Femur (tissue), 1 donor: ENCODE results near the gene BLTP3B.

ENCODE experiments used
- DNase-seq: peaks from one replicate; pipeline ENCODE4 v3.0.0-alpha.2; 2017

BLTP3B gene

DNA sequence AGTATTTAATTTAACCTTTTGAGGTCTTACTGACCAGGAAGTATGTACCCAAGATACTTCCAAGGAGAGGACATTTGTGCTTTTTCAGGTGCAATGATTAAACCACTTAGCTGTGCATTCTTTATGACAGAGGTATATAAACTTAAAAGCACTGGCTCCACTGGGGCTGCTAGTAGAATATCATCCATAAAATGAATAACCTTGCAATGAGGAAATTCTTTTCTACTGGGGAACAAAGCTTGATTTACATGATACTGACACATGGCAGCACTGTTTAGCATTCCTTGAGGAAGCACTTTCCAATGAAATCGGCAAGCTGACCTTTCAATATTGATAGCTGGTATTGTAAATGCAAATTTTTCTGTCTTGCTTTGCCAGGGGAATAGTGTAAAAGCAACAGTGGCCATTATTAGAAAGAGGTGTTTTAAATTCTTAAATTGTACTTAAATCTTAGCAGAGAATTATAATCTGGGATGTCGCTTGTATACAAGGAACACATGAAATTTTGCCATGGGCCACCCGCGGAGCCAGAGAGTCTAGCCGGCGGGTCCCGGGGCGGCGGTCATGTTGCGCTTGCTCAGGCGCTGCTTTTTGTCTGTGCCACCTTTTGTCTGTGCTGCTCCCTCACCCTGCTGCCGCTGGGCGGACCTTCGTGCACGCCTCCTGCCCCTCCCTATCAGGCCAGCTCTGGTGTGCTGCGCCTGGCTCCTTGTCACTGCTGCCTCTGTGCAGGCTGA, 20.9 kb upstream of the BLTP3B start:
- peak; percentile 79 for DNase-seq

DNA sequence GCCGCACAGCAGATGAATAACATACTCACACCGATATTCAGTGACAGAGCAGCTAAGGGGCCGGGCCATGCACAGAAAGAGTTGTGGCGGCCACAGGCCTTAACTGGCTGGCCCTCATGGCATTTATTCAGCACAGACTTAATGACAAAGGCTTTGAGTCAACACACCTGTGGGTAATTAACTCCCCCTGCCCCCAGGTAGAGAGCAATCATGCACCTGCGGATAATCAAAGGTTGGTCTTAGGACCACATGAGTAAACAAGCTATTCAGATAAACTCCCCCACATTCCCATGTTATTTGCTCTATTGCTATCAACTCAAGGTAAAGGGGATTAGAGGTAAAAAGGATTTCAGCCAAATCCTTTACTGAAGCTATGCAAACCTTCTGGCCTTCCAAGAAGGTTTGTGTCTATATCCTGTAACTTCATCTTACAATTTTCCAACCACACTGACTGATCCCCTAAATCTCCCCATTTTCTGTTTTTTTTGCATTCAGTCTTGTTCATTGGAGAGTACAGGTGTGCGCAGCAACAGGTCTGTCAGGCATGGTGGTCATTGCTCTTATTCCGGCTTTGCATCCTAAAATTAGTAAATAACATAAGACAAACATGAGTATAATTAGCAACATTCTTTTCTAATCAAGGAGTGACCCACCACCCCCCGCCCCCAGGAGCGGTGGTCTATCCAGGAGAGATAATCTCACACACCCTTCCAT, 16.9 kb upstream of the BLTP3B start:
- no peak for DNase-seq

DNA sequence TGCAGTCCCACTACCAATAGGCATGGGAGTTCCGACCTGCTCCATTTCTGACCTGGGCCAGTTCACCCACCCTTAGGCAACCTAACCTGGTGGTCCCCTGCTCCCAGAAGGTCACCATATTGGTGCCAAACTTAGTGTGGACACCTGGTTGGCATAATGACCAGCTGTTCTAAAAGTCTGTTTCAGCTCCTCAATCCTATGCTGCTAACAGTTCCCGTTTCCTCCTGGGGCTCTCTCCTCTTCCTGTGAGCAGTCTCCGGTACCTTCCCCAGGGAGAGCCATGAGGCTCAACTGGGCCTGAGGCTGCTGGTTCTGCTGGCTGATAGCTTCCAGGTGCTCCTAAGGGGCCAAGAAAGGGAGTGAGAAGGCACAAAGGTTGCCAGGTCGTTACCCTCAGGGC, 15.9 kb upstream of the BLTP3B start:
- DNase-seq: no peak

DNA sequence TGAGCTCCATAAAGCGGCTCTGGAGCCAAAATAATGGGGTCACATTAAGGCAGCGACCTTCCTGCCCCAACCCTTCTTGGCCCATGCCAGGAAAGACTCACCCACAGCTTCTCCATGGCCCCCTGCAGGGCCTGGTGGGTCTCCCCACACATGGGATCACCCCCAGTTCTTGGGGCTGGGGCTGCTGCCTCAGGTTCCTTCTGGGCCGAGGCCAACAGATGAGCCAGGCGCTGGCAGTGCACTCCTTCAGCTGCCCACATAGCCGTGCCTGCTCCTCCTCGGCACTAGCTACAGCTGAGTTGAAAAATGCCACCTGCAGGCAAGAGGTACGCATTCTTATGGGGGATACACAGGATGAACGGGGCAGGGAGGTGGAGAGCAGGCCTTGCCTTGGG, 14.8 kb upstream of the BLTP3B start:
- DNase-seq: no peak

DNA sequence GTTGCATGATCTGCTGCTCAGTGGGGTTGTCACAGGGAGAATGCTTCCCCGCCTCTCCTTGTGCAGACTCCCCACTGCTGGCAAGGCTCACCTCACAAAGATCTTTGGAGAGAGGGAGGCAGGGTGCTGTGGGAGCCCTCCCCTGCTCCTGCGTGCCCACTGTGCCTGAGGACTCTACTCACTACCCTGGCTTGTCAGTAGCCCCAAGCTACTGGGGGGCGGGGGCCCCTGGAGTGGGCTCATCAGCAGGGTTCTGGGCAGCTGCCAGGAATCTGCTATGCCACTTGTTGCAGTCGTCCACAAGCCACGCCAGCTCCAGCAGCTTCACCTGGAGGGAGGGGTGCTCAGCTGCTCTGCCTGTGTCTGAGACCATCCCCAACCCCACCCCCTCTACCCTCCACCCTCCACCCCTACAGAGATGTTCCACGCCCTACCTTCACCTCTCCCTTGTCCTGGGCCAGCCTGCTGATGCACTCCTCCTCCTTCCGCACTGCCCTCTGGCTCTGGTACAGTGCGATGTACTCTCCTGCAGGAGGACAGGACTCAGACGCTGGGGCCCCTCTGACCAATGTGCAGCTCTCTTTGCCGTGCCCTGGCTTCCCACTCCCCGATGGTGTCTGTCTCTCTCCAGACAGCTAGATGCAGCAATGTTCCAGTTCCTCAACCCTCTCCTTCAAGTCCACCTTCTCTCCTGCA, 14.2 kb upstream of the BLTP3B start:
- DNase-seq: no peak

DNA sequence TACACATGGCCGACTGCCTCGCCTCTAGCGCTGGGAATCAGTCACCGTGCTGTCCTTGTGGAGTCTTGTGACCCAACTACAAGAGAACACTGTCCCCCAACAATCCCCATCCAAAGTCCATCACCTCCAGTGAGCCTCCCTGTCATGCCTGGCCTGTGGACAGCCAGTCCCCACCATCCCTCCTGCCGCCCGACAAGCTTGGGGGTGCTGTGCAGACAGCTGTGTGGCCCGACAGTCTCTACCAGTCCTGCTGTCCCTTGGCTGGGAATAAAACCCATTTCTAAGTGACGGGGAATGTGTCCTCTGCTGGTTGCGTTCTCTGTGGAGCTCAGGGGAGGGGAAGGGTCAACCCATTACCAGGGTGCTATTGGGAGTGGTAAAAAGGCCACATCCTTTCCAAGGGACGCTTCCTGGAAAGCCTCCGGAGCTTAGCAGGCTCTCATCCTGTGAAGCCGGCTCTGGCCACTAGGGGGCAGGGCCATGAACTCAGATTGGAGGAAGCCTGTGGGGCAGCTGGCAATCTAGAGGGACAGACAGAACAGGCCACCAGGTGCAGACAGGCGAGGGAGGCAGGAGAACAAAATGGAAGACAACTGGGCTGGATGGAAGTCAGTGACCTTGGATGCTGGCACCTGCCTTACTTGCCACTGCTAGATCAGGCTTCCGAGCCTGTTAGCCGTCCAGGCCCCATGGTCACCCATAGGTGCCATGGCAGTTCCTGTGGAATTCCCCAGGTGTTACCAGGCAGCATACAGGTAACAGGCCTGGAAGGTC, 12.0 kb upstream of the BLTP3B start:
- DNase-seq: peak; percentile 52

DNA sequence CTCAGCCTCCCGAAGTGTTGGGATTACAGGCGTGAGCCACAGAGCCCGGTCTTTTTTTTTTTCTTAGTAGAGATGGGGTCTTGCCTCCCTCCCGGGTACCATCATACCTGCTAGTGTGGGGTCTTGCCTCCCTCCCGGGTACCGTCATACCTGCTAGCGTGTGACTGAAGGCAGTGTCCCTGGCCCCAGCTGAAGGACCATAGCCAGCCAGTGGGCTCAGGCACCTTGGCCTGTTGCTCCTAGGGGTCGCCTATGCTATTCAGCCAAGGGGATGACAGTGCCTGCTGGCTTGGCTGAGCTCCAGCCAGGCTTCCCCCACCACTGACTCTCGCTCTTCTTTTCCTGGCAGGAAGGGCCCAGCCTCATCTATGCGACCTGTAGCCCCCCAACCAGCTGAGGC, 10.5 kb upstream of the BLTP3B start:
- DNase-seq: no peak

DNA sequence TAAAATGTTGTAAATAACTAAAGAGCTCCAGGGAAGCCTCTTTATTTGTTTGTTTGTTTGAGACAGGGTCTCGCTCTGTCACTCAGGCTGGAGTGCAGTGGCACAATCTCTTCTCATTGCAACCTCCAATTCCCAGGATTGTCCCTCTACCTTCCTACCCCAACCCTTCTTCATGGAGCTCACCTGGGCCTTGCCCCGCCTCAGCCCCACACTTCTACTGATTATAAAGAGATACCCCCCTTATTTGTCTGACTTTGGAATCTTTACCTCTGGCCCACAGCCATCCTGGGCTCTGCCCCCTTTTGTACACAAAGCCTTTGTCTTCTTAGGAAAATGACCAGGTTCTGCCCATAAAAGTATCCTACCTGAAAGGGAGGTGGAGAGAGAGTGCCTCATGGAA, 9.1 kb upstream of the BLTP3B start:
- no peak for DNase-seq

DNA sequence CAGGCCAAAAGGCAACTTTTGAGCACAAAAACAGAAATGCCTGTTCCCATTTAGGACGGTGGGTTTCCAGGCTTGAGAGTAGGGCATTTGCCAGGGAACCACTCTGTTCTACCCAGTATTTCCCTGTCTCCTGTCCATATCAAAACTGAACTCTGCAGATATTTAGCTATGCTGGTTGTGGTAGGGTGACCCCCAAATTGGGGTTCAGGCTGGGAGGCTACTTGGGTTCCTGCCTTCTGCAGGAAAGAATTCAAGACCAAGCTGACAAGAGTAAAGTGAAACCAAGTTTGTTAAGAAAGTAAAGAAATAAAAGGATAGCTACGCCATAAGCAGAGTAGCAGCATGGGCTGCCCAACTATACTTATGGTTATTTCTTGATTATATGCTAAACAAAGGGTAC, 3.6 kb upstream of the BLTP3B start:
- DNase-seq: no peak

DNA sequence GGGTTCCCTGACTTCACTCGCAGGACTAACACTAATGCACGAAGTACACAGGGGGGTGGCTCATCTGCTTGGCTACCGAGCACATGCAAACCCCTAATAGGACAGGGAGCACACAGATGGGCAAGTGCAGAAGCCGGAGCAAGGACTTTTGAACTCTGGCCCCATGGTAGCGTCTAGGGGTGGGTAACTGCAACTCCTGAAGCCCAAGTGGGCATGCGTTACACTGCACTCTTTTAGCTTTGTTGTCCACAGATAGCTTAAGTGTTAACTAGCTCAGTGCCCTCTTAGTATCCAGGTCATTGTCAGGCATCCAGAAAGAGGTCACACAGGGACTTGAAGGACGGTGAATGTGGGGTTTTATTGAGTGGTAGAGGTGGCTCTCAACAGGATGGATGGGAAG, 3.0 kb upstream of the BLTP3B start:
- no peak for DNase-seq

DNA sequence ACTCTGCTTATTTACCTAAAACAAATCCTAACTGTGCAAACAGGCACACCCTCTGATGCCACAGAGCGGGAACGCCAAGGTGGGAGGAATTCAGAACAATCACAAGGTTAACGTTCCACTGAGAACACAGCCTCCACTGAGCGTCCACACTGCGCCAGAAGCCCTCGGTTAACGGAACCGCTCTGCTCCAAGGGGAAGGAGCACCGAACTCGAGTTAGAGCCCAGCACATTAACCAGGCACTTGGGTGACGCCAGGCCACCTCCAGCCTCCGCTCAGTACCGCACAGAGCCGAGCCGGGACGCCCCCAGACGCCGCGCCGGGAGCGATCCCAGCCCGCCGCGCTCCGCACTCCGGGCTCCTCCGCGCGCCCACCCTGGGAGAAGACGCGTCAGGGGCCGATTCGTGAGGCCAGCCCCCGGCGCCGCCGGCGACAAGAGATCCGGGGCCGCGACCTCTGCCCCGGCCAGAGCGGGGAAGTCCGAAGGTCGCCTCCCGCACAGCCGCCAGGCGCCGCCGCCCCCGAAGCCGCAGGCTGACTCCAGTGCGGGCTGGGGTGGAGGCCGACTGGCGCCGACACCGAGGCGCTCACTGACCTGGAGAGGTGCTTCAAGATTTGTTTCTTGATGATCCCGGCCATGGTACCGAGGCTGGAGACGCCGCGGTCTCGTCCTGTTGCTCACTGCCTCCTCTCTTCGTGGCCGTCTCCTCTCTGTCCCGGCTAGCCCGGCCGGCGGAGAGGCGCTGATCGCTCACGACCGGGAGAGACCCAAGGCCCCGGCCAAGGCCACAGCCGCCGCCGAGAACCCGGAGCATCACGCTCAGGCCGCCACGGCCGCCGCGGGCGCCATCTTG, 450 bp downstream of the BLTP3B start:
- DNase-seq: peak; percentile 74

DNA sequence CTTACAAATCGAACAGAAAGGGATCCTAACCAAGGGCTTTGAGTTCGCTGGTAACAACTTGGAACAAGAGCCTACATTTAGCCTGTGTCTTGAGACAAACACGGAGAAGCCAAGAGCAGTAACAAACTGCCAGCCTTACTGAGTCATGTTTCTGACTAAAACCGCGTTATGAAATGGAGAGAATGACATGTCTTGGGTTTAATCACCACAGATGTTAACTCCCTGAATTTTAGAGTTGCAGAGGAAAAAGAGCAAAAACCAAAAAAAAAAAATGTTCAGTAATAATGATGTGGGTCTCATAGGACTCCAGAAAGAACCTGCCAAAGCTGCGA, 1.0 kb downstream of the BLTP3B start:
- DNase-seq: peak; percentile 64

DNA sequence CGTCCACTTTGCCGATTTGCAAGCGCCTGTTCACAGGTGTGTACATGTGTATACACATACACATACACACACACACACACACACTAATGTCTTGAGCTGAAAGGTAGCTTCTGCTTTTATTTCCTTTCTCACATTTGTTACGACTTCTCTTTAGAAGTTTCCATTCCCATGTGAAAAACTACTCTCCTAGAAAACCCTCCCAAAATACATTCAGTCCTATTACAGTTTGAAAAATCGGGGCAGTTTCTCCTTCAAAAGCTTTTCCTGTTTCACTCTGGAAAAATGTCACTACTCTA, 3.9 kb downstream of the BLTP3B start:
- DNase-seq: no peak

DNA sequence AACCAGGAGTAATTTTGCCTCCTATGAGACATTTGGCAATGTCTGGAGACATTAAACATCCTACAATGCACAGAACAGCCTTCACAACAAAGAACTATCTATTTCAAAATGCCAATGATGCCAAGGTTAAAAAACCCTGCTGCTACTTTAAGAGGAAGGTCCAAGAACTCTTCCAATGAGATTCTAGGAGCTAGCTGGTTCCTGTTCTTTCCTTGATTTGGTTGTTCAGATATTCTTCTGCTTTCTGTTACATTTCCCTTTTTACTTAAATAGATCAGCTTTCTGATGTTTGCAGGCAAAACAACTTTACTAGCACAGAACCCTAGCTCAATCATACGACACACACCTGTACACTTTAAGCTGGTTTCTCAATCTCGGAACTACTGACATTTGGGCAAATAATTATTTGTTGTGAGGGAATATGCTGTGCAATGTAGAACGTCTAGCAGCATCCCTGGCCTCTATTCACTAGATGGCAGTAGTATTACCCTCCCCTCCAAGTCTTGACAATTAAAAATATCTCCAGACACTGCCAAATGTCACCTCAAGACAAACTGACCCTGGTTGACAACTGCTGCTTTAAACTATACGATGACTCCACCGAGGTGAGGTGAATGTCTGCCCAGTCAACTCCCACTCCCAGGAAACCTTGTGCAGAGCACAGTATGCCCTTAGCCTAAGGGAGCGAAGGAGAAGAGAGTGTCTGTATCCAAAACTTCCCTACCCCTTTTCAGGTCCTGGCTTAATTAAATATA, 4.4 kb downstream of the BLTP3B start:
- DNase-seq: no peak

DNA sequence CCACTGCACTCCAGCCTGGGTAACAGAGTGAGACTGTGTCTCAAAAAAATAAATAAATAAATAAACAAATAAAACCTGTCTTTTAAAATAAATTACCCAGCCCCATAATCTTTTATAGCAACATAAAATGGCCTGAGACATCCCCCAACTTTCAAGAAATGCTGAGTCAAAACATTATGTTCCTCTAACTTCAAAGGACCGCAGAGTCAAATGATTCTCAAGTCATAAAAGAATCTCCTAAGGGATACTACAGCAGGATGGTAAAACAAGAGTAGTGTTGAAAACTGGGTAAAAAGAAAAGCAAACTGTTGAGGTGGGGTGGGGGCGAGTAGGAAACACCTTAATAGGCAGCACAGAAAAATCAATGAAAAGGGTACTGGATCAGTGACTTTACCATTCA, 9.5 kb downstream of the BLTP3B start:
- no peak for DNase-seq

DNA sequence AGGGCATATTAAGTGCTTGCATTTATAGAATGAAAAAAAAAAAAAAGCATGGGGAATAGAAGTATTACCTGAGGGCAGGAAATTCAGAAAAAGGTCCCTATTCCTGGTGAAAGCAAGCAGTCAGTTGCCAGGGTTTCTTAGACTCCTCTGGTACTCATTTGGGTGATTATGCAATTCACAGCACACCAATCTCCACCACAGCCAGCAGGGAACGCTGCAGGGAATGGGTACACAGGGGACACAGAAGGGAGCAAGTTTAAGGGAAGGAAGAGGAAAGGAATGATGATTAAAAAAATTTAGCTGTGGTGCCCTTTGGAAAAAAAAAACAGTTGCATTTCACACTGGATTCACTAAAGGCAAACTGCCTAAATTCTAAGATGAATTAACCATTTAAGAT, 14.2 kb downstream of the BLTP3B start:
- no peak for DNase-seq

DNA sequence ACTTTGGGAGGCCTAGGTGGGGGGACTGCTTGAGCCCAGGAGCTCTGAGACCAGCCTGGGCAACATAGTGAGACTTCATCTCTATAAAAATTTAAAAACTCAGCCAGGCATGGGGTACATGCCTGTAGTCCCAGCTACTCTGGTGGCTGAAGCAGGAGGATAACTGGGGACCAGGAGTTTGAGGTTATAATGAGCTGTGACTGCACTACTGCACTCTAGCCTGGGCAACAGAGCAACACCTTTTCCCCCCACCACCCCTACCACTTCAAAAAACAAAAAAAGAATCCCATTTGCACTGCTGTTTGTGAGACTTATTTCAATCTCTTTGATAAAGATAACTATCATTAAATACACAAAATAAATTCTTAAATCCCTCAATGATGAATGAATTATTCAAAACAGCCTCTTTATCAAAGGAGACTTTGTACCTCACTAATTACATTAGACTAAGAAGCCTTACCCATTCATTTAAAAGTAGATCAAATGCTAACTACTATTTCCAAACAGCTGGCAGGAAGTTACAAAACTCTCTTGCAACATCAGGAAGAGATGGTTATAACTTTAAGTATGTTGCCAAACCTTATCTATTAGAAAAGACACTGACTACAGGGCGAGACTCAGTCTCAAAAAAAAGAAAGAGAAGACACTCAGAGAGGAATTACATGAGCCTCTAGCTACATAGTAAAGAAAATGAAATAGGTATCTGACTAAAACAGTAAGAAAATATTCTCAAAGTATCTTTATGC, 14.7 kb downstream of the BLTP3B start:
- no peak for DNase-seq

DNA sequence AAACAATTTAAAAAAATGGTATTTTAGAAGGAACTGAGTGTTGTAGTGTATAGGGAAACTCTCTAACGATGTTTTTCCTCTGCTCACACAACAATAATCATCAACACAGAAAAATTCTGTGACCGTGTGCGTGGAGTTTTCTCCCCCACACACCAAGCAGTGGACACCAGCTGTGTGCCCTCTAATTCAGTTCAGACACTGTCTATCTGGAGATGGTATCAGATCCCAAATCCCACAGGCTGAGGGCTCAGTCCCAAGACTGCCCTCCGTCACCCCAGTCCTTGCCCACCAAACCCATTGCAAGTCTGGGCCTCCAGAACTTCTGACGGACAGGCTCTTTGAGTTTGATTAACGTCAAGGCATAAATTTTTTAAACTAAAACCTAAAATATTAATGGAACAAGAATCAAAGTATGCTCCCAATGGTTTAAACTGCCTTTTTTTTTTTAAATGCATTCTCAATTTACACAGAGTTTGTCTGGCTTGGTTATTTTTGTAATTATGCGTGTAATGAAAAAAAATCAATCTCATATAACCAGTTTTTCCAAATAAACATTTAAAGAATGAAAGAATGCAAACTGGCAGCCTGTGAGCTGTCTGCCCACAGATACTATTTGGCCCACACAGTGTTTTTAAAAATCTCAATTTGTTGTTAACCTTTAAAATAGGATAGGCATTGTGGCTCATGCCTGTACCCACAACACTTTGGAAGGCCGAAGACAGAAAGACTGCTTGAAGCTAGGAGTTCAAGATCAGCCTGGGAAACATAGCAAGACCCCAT, 19.2 kb downstream of the BLTP3B start:
- no peak for DNase-seq

DNA sequence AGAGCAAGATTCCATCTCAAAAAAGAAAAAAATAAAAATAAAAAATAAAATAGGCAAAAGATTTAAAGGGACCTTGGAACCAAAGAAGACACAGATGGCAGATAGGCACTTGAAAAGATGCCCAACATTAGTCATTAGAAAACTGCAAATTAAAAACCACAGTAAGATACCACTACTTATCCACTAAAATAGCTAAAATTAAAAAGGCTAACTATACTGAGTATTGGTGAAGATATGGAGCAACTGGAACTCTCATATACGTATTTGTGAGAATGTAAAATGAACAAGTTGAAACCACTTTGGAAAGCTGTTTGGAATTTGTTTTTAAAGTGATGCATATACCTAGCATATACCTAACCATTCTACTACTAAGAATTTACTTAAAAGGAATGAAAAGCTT, 22.3 kb downstream of the BLTP3B start:
- no peak for DNase-seq

DNA sequence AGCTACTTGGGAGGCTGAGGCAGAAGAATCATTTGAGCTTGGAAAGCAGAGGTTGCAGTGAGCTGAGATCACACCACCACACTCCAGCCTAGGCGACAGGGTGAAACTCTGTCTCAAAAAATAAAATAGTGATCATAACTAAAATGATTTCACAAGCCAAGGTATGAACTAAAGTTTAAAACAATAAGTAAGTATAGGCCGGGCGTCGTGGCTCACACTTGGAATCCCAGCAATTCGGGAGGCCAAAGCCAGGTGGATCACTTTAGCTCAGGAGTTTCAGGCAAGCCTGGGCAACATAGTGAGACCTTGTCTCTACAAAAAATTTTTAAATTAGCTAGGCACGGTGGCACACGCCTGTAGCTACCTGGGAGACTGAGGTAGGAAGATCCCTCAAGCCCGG, 27.4 kb downstream of the BLTP3B start:
- no peak for DNase-seq
